Measurements from ENCODE around the gene MYH6. TPM values are rescaled to one million over a fixed set of nuclear protein-coding genes. Genes with fewer than 3 reads are reported as not detected.
"Not testable (repeated sequence)": the region's sequence is repeated elsewhere in the genome, so short reads cannot be mapped to it uniquely, and the experiment has no call there.

The MYH6 gene
- total RNA-seq, 1 donor from 2014 or later, result 3.4 TPM

- intact Hi-C loops (cut with DNase I), result no loop called here
- no peaks in the 10 kb centered on the region for H3K4me1 ChIP-seq
- H3K27me3 ChIP-seq, result no peaks in the 10 kb centered on the region
- ATAC-seq (no peak), DNase-seq (no peak)
- no peak overlapping the region for H3K27ac ChIP-seq
- no peaks in the 10 kb centered on the region for H3K9me3 ChIP-seq
- no peaks in the 10 kb centered on the region for H3K36me3 ChIP-seq
- no peak for TF ChIP-seq CTCF (IDR thresholded peaks at IDR 0.05)
- no peak overlapping the region for H3K4me3 ChIP-seq
Measured at GRCh38 chr14:23396781-23397407, 11.2 kb downstream of the MYH6 start.

GRCh38 chr14:23396126-23396525 is 11.9 kb downstream of the MYH6 start:
- H3K4me3 ChIP-seq, result no peak overlapping the region
- ATAC-seq (no peak), DNase-seq (no peak)
- H3K27ac ChIP-seq, result no peak overlapping the region
- no peak for TF ChIP-seq CTCF (IDR thresholded peaks at IDR 0.05)
- H3K4me1 ChIP-seq, result no peaks in the 10 kb centered on the region
- H3K27me3 ChIP-seq, result no peaks in the 10 kb centered on the region
- no peaks in the 10 kb centered on the region for H3K9me3 ChIP-seq
- intact Hi-C loops (cut with DNase I), result no loop called here
- no peaks in the 10 kb centered on the region for H3K36me3 ChIP-seq

GRCh38 chr14:23392613-23393012 is 15.5 kb downstream of the MYH6 start:
- DNase-seq, result no peak
- no peaks in the 10 kb centered on the region for H3K27me3 ChIP-seq
- TF ChIP-seq CTCF (IDR thresholded peaks at IDR 0.05), result no peak
- intact Hi-C loops (cut with DNase I), result no loop called here
- ATAC-seq, result no peak
- H3K27ac ChIP-seq, result no peak overlapping the region
- no peak overlapping the region for H3K4me3 ChIP-seq
- H3K4me1 ChIP-seq, result no peaks in the 10 kb centered on the region
- H3K9me3 ChIP-seq, result no peaks in the 10 kb centered on the region
- H3K36me3 ChIP-seq, result no peaks in the 10 kb centered on the region

- H3K36me3 ChIP-seq; ATAC-seq; intact Hi-C loops (cut with DNase I); H3K27ac ChIP-seq; H3K27me3 ChIP-seq; H3K4me1 ChIP-seq; DNase-seq; H3K9me3 ChIP-seq; H3K4me3 ChIP-seq: not testable (repeated sequence)
Measured at GRCh38 chr14:23389871-23390270, 18.2 kb downstream of the MYH6 start.

GRCh38 chr14:23389396-23389795 is 18.7 kb downstream of the MYH6 start:
- Histone ChIP-seq H3K36me3 (no peaks in the 10 kb centered on the region), H3K4me1 (no peaks in the 10 kb centered on the region), H3K27ac (no peak overlapping the region), H3K4me3 (no peak overlapping the region), H3K27me3 (no peaks in the 10 kb centered on the region), H3K9me3 (no peaks in the 10 kb centered on the region)
- DNase-seq (no peak), ATAC-seq (no peak)
- intact Hi-C loops (cut with DNase I), result no loop called here
- no peak for TF ChIP-seq CTCF (IDR thresholded peaks at IDR 0.05)

GRCh38 chr14:23388996-23389395 is 19.1 kb downstream of the MYH6 start:
- DNase-seq (no peak), ATAC-seq (no peak)
- no peaks in the 10 kb centered on the region for H3K36me3 ChIP-seq
- no peak overlapping the region for H3K4me3 ChIP-seq
- H3K9me3 ChIP-seq, result no peaks in the 10 kb centered on the region
- no peaks in the 10 kb centered on the region for H3K4me1 ChIP-seq
- H3K27me3 ChIP-seq, result no peaks in the 10 kb centered on the region
- no peak for TF ChIP-seq CTCF (IDR thresholded peaks at IDR 0.05)
- intact Hi-C loops (cut with DNase I), result no loop called here
- no peak overlapping the region for H3K27ac ChIP-seq
